GM19193 (cell line): ENCODE measurements around the gene AKR1C8.

ENCODE experiments used
- POLR2A ChIP-seq: IDR thresholded peaks from 4 replicates; pipeline ENCODE4 v1.6.1; 2011; ENCODE audit not compliant: insufficient read depth, insufficient read length; ENCODE audit errors: extremely low read depth

The AKR1C8 gene

GRCh38 chr10:5184987-5185775 is at the start of gene AKR1C8:
Gene AKR1C8 (minus strand): TSS chr10:5185150. CDS start chr10:5185104, 46 bp downstream.
- no peak for TF ChIP-seq POLR2A

GRCh38 chr10:5234106-5234860 is 49.3 kb upstream of the AKR1C8 start:
- TF ChIP-seq POLR2A: no peak

GRCh38 chr10:5233324-5233723 is 48.4 kb upstream of the AKR1C8 start:
- TF ChIP-seq POLR2A: no peak

GRCh38 chr10:5229019-5229418 is 44.1 kb upstream of the AKR1C8 start:
- TF ChIP-seq POLR2A: no peak

- no peak for TF ChIP-seq POLR2A
Observed at GRCh38 chr10:5219262-5219661, 34.3 kb upstream of the AKR1C8 start.

- no peak for TF ChIP-seq POLR2A
Observed at GRCh38 chr10:5216801-5217200, 31.9 kb upstream of the AKR1C8 start.

- no peak for TF ChIP-seq POLR2A
Observed at GRCh38 chr10:5211696-5212536, 27.0 kb upstream of the AKR1C8 start.

GRCh38 chr10:5206799-5207198 is 21.8 kb upstream of the AKR1C8 start:
- no peak for TF ChIP-seq POLR2A

- TF ChIP-seq POLR2A: no peak
Observed at GRCh38 chr10:5199398-5199797, 14.4 kb upstream of the AKR1C8 start.

- TF ChIP-seq POLR2A: no peak
Observed at GRCh38 chr10:5198386-5198785, 13.4 kb upstream of the AKR1C8 start.

GRCh38 chr10:5196702-5197113 is 11.8 kb upstream of the AKR1C8 start, which contains the start of gene AKR1C4:
Gene AKR1C4 (plus strand): TSS chr10:5196837. CDS start chr10:5196868, 31 bp downstream.
- no peak for TF ChIP-seq POLR2A

- no peak for TF ChIP-seq POLR2A
Observed at GRCh38 chr10:5195727-5196374, 10.9 kb upstream of the AKR1C8 start.

GRCh38 chr10:5194431-5194830 is 9.5 kb upstream of the AKR1C8 start:
- no peak for TF ChIP-seq POLR2A

- TF ChIP-seq POLR2A: no peak
Observed at GRCh38 chr10:5188358-5188757, 3.4 kb upstream of the AKR1C8 start.
